HG02642 (cell line): ENCODE data around the gene PFN4.

Experiments
- ATAC-seq: cut with Tn5 transposase; IDR thresholded peaks from one replicate; pipeline ENCODE4 v1.9.1; 2021; ENCODE audit warnings: mild to moderate bottlenecking; ENCODE audit not compliant: unreplicated experiment, poor library complexity

Gene PFN4

DNA sequence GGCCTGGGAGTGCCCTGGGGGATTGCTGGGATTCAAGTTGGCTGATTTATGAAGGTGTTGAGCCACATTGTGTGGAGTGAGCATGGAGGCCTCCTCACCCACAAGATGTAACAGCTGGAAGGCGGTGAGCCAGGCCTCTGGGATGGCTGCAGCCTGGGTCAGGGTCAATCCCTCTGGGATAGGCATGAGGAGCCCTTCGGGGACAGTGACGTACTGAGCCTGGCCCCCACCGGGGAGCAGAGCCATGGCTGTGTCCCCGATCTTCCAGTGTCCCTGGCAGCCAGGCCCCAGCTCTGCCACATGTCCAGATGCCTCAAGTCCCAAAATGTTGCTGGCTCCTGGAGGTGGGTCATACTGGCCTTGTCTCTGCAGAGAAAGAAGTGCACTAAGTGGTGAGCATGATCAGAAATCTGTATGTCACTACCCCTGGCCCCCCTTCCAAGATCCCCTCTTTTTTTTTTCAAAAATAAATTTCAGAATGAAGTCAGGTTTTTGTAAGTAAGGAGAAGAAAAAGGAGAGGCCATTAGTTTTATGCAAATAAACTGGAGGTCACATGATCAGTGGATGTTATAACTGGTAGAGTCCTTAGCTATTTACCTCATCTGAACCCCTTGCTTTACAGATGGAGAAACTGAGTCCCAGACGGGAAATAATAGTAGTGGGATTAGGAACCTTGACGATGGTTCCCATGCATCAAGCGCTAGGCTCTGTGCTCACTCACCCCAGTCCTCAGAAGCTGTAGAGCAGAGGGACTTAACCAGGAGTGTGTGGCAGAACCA, 40.2 kb downstream of the PFN4 start:
- ATAC-seq = no peak

DNA sequence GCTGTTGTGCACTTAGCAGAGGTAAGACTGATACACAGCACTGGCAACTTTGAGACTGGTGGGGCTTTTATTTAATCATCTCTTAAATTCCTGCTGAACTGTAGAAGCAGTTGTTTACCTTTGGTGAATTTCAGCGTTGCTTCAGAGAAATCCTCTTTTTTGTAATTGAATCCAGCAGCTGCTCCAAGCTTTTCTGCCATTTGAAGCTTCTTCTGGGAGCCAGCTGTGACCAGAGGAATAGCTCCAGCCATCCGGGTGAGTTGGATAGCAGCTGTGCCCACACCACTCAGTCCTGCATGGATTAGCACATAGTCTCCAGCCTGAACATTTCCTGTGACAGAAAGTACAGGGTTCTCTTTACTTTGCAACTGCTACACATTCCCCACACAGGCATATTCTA, 42.4 kb downstream of the PFN4 start:
- no peak for ATAC-seq

DNA sequence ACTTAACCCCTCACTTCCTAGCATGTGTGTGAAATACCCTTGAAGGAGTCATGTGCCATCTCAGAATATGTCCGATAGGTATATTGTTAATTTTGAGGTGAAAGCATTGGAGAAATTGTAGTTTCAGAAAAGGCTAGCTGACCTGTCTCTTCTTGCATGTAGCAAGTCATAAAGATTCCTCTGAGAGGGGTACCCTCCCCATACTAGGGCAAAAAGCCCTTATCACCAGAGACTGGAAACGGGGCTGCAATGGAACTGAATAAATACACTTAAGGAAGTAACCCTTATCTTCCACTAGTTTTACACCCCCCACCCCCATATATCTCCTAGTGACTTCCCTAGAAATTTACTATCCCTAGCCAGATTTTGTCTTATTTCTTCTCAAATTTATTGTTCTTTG, 45.3 kb downstream of the PFN4 start:
- ATAC-seq = no peak

DNA sequence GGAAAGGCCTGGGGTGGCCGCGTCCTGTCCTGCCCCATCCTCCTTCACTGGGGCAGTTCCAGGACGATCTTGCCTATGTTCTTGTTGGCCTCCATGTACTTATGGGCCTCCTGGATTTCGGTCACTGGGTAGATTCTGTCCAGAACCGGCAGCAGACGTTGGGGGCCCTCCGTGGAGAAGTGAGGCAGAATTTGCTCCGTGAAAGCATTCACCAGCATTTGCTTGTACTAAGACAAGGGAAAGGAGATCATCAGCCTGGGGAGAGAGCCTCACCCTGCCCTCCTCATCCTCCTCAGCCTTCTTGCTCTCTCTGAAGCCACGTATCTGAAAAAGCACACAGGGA, 45.6 kb downstream of the PFN4 start:
- no peak for ATAC-seq

DNA sequence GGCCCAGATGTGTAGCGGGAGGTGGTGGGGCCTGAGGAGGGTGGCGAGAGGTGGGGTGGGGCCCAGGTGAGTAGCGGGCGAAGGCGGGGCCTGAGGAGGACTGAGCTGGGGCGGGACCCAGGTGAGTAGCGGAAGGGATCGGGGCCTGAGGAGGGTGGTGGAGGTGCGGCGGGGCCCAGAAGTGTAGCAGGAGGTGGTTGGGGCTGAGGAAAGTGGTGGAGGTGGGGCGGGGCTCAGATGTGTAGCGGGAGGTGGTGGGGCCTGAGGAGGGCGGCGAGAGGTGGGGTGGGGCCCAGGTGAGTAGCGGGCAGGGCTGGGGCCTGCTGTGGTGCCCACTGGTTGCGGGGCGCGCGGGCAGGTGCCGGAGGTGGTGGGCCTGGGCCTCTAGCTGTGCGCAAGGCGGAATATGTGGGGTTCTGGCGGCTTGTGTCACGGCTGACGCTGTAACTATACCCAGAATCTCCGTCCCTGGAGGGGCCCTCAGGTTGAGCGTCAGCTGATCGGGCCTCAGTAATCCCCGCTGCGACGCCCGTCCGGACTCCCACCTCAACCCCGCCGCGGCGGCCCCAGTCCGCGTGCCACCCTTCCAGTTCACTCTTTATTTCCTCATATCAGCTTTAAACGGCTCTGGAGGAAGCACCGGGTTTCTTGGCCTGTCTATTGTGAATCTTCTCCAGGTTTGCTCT, 46.1 kb downstream of the PFN4 start:
- peak; percentile 14 for ATAC-seq

DNA sequence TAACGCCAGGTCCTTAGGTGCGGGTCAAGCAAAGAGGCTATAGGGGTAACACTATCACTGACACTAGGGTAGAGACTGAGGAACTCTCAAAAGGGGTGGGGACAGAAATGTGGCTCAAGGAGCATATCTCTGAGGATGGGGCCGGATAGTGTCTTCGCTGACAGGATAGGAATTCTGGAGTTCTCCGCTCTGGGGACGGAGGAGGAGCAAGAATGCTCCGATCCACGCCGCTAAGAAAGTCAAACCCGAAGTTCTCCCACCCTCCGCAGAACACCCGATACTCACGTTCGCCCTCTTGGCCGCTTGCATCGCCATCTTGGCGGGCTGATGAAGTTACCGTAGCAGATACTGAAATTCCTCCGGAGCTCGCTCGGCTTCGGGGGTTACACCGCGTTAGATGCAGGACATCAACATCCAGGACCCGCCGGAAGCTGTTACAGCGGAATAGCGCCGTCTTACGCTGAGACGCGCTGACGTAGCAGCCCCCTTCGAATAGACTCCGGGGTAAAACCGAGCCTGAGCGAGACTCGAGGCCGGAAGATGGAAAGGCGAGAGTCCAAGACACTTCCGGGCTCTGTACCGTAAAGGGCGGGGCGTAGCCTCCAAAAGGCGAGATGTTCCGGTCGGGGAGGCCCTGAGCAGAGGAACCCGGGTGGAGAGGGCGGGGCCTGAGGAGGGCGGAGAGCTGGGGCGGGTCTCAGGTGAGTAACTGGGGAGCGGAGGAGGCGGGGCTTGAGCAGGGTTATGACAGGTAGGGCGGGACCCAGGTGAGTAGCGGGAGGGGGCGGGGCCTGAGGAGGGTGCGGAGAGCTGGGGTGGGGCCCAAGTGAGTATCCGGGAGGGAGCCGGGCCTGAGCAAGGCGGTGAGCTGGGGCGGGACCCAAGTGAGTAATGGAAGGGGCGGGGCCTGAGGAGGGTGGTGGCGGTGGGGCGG, 47.0 kb downstream of the PFN4 start, which contains the start of gene SF3B6:
SF3B6 (minus strand) TSS at position 412 of the 934 bp plus-strand sequence; CDS start at position 315, 97 bp downstream.
- ATAC-seq = peak; percentile 94

DNA sequence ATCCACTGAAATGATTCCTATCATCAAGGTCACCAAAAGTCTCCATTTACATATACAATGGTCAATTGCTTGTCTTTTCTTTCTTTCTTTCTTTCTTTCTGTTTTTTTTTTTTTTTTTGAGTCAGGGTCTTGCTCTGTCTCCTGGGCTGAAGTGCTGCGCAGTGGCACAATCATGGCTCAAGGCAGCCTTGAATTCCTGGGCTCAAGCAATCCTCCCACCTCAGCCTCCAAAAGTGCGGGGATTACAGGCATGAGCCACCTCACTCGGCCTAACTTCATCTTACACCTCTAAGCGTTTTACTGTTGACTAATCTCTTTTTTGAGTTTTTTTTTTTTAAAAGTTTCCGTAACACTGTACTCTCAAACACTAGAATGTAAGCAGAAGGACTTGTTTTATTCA, 47.9 kb downstream of the PFN4 start:
- ATAC-seq = no peak

DNA sequence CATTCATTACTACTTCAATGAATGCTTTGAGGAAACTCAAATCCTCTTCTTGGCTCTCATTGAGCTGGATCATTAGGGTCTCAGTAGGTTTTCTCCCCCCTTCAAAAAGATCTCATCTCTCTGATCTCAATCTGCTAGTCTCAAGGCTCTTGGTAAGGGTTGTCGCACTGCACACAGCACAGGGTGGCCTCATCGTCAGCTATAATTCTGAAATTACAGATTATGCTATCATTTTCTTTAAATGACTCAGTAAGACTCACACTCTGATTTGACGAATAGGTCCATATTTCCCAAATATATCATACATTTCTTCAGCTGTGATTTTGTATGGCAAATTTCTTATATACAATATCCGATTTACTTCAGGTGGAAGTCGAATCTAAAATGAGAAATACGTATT, 49.3 kb downstream of the PFN4 start:
- no peak for ATAC-seq

DNA sequence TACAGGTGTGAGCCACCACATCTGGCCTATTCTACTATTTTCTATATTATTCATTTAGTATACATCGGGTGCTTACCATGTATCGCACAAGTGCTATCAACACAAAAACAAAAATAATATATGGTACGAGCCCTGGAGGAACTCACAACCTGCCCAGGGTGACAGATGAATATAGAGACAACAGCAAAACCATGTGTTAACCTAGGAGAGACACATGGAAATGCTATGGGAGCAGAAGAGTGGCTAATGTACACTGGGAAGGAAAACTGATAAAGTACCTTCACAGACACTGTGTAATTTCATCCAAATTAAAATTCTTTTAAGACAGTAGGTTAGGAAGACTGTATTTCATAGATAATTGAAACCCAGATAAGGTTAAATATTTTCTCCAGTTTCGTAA, 50.9 kb downstream of the PFN4 start:
- no peak for ATAC-seq

DNA sequence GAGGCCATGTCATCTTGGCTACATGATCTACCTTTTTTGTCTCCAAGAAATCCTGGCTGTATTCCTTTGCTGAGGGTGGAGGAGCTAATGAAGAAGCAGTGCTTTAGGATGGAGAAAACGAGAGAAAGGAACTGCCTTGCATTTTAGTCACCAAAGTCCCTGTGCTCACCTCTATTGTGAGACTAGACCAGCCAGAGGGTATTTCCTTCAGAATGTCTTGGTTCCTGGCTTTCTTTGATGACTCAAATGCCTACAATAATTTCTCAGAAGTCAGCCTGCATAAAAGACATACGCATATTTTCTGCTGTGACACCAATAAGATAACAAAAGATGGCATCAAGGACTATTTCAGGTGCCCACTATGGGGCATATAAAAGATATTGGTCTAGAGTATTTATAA, 57.8 kb downstream of the PFN4 start:
- ATAC-seq = no peak
